Esophagus squamous epithelium (tissue), 4 donors: ENCODE results near the gene TRMU.

Source experiments
- CTCF ChIP-seq, 6 experiments: fragments of 450-650 bp in 4 of 6; fragments of 200-600 bp in 2 of 6; sonication (generic) in 2 of 6; IDR thresholded peaks; one replicate each; pipeline ENCODE4 v1.5.1; 2016 to 2019; ENCODE audit warnings: antibody characterized with exemption in 6 of 6, mild to moderate bottlenecking in 4 of 6, moderate library complexity in 4 of 6
- POLR2A ChIP-seq, 4 donors: fragments of 450-650 bp; IDR thresholded peaks; one replicate each; pipeline ENCODE4 v1.6.1; 2017; ENCODE audit warnings: antibody characterized with exemption in 4 of 4, mild to moderate bottlenecking in 4 of 4, moderate library complexity in 3 of 4

- TF ChIP-seq CTCF (IDR thresholded peaks at IDR 0.05) = no peak
- TF ChIP-seq POLR2A (IDR thresholded peaks at IDR 0.05) = no peak
Observed at GRCh38 chr22:46406791-46407190, 71.3 kb downstream of the TRMU start.
